GM18907 (cell line): ENCODE measurements around the gene GLT6D1.

Experiments used
- ATAC-seq: cut with Tn5 transposase; IDR thresholded peaks from one replicate; pipeline ENCODE4 v1.9.1; 2021; ENCODE audit warnings: mild to moderate bottlenecking, moderate library complexity; ENCODE audit not compliant: unreplicated experiment

Gene GLT6D1

GRCh38 chr9:135624282-135624681 lies 15.1 kb downstream of the GLT6D1 start:
- ATAC-seq, result no peak

- no peak for ATAC-seq
These were observed 16.8 kb downstream of the GLT6D1 start for GRCh38 chr9:135622415-135623020.

GRCh38 chr9:135620558-135620957 lies 18.8 kb downstream of the GLT6D1 start:
- no peak for ATAC-seq

GRCh38 chr9:135619599-135619886 lies 19.8 kb downstream of the GLT6D1 start:
- ATAC-seq, result no peak

GRCh38 chr9:135618866-135619598 lies 20.3 kb downstream of the GLT6D1 start:
- ATAC-seq, result no peak

GRCh38 chr9:135617991-135618411 lies 21.3 kb downstream of the GLT6D1 start:
- ATAC-seq, result no peak

- no peak for ATAC-seq
These were observed 21.8 kb downstream of the GLT6D1 start for GRCh38 chr9:135617538-135617900.

GRCh38 chr9:135616619-135617537 lies 22.5 kb downstream of the GLT6D1 start:
- no peak for ATAC-seq

GRCh38 chr9:135615666-135616618 lies 23.4 kb downstream of the GLT6D1 start:
- ATAC-seq, result no peak

- no peak for ATAC-seq
These were observed 24.3 kb downstream of the GLT6D1 start for GRCh38 chr9:135614821-135615665.

GRCh38 chr9:135613946-135614805 lies 25.2 kb downstream of the GLT6D1 start:
- ATAC-seq, result no peak

- ATAC-seq, result no peak
These were observed 26.1 kb downstream of the GLT6D1 start for GRCh38 chr9:135612981-135613910.

GRCh38 chr9:135612437-135612836 lies 26.9 kb downstream of the GLT6D1 start:
- no peak for ATAC-seq

GRCh38 chr9:135611875-135612209 lies 27.5 kb downstream of the GLT6D1 start:
- no peak for ATAC-seq

GRCh38 chr9:135611142-135611874 lies 28.0 kb downstream of the GLT6D1 start:
- no peak for ATAC-seq

- no peak for ATAC-seq
These were observed 28.8 kb downstream of the GLT6D1 start for GRCh38 chr9:135610290-135611141.
